HG03095 (cell line): ENCODE results near the gene BBC3.
A peak's percentile ranks its signal among the peaks of the same experiment; 100 is the strongest.

Source experiments
- ATAC-seq: cut with Tn5 transposase; IDR thresholded peaks from one replicate; pipeline ENCODE4 v1.9.1; 2021; ENCODE audit warnings: moderate library complexity; ENCODE audit not compliant: unreplicated experiment

BBC3 gene

GRCh38 chr19:47232422-47233211 is 1.6 kb upstream of the BBC3 start:
- no peak for ATAC-seq

DNA sequence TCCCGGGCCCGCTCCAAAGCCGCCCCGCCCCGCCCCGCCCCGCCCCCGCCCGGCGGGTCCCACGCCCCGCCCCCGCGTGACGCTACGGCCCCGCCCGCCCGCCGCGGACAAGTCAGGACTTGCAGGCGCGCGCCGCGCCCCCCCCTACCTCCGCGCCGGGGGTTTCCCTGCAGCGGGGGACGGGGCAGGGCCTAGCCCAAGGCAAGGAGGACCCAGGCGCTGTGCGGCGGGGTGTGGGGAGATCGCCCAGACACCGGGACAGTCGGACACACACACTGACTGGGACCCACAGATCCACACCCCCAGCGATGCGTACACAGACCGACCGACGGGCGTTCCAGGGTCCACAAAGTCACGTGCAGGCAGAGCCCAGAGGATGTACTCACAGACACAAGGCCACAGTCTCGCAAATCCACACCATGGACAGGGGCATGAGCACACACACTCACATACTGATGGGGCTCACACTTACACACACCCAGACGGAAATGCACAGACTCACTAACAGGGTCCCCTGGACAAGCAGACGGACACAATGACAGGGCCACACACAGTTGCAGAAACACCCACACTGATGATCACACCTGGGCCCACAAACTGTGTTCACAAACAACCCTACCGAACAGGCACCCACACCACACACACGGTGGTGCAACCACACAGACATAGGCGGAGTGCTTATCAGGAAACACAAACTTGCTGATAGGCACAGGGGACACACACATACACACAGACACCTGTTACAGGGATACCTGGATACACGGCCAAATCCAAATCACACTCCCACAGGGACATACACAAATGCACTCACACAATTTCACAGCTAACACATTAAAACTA is 436 bp upstream of the BBC3 start:
- ATAC-seq = no peak

DNA sequence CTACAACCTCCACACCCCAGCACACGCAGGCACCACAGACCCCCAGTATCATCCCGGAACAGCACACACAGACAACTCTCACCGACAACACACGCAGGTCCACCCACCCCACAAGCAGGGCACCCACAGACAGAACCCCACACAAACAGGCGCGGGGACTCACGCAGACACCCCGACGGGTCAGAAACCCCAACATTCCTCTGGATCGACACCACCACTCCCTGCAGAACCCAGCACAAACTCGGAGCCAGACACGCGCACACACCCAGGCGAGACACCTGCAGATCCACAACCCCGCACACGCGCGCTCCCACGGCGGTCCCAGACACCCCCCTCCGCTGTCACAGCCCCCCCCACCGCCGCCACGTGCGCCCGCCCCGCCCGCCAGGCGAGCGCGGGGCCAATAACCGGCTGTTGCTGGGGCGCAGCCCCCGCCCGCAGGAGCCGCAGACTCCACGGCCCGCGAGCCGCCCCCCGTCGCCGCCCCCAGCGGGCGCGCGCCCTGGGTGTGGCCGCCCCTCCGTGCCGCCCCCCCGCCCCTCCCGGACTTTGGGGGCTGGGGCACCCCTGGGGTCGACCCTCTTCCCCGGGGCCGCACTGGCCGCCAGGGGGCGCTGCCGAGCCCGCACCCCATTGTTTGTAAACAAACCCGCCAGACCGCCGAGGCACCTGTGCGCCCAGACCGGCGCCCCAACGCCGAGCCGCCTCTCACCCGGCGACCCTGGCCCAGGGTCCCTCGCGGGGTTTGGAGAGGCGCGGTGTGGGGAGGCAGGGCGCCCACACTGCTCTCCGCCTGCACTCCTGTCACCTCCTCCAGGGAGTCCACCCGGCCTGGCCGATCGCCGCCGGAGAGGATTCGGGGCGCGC is 712 bp downstream of the BBC3 start:
- ATAC-seq = no peak

DNA sequence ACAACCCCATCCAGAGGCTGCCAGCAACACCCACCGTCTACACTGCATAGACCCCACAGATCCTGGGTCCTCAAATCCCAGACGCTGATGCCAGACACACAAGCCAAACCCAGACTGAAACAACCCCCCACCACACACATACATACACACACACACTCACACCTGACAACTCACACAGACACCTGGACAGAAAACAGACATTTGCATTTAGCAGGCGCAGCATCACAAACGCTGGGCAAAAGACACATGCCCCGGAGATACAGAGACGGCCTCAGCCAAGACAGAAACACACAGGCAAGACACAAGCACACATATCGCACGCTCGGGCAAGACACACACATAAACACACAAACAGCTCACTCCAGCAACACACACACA is 1.3 kb downstream of the BBC3 start:
- no peak for ATAC-seq

- ATAC-seq = no peak
Measured at GRCh38 chr19:47228937-47229675, 1.9 kb downstream of the BBC3 start.

DNA sequence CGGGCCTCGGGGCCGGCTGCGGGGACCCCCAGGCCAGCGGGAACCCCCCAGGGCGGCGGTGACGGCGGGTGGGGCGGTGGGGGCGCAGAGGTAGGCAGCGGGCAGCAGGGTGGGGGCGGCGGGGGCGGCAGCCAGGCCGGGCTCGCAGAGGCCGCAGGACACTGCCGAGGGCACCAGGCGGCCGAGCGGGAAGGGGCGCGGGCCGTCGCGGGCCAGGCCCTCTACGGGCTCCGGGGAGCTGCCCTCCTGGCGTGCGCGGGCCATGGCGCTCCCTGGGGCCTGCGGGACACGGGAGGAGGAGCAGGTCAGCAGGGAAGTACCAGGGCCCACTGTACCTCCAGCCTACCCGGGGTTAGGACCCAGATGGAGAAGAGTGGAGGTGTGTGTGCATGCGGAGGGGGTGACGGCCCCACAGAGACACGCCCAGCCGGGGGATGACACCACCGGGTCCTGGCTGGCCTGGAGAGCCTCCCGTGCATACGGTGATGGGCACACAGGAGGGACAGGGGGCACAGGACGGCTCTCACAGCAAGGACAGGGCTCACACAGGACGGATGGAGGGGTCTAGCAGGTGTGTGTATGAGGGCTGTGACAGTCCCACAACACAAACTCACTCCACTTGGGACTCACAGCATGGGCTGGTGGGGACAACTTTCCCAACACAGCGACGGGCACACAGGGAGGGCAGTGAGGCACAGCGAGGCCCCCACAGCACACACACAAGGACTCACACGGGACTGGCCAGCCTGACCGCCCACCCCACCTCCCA is 2.6 kb downstream of the BBC3 start:
- ATAC-seq = no peak

DNA sequence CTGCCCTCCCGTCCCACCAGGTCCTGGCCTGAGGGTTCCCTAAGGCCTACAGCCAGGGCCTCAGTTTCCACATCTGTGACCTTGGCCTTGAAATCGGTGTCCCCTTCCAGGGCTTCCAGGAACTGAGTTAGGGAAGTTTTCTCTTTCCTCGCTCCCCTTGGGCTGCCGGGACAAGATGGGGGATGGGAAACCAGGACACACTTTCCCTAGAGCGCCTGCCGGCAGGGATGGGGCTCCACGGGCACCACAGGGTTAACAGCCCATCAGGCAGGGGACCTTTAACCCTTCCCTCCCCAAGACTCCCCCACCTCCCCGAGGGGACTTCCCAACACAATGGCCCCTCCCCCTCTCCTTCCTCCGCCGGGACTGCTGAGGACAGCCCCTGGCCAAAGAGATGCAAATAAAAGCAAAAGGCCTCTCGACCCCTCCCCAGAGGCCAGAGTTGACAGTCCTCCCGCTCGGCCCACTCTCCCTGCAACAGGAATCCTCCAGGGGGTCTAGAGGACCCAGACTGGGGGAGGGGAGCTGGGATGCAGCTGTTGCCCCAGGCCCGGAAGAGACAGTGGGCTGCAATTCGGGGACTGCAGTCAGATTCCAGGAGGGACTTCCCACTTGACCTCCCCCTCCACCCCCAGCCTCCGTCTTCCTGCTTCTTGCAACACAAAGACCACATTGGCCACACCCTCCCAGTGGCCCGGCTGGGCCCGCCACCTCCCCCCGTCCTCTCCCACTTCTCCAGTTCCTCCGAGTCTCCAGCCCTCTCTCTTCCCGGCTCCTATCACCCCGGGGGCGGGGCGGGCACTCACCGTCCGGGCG is 3.4 kb downstream of the BBC3 start:
- ATAC-seq = no peak

DNA sequence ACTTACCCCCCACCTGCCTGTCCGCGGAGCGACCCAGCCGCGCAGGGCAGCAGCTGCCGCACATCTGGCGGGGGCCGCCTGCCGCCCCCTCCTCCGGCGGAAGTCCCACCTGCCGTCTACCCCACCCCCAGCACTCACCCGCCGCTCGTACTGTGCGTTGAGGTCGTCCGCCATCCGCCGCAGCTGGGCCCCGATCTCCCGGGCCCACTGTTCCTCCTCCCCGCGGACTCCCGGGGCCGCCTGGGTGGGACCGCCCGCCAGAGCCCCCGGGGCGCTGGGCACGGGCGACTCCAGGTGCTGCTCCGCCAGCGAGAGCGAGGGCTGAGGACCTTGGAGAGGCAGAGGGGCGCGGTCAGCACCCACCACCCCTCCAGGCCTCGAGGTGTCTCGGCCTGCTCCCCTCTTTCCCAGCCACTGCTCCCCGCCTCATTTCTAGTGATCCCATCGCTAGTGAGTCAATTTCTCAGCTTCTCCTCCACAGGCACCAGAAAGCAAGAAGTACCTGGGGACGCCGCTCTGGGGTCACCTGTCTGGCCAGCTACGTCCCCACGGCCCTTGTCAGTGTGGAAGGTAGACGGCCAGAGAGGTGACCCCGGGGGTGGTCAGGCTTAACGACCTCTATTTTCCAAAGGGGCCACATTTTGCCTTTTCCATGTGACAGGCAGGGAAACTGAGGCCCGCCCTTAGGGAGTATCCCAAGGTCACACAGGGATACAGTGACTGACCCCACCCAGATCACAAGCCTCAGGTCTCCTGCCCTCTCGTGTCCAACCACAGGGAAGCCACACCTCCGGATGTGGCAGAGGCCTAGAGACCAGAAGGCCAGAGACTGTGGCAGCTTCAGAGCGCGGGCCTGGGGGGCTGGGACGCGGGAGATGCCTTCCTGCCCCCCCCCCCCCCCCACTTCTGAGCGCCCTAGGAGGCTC is 4.3 kb downstream of the BBC3 start:
- peak; percentile 31 for ATAC-seq

DNA sequence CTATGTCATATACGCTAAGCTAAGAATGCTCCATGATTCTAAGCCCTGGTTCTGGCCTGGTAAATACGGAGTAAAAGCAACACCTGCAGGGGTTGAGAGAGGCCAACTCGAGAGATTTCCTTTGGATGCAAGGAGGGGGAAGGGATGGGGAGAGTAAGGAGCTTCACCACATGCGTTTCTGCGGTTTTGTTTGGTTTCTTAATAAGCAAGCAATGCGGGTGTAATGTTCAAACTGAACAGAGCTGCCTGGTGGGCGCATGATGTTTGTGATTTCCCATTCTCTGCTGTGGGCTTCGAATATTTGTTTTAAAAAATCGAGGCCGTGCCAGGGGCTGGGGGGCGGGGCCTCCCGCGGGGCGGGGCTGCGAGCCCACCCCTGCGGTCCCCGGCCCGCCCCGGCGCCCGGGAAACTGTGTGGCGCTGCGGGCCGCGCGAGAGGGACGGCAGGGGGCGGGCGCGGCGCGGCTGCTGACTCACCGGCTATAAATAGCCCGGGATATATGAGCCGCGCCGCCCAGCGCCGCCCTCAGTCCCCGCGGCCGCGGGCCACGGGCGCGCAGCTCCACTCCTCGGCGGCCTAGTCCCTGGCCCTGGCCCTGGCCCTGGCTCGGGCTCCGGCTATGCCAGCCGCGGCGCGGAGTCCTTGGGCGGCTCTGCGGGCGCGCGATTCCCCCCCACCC is 5.1 kb downstream of the BBC3 start:
- ATAC-seq = peak; percentile 26

DNA sequence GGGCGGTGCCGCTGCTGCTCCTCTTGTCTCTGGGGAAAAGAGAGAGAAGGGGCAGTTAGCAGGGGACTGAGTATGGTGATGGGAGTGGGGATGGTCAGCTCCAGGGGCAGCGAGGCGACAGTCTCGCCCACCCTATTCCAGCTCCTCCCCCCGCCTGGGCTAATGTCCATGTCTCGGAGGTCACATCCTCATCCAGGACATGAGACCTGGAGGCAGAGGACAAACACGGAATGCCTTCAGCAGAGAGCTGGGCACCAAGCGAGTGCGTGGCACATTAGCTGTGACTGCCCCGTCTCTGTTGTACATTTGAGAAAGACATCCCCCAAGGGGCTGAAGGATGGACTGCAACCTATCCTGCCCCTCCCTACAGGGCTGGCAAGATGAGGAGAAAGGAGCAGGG is 9.1 kb downstream of the BBC3 start:
- no peak for ATAC-seq

GRCh38 chr19:47221080-47221841 is 9.7 kb downstream of the BBC3 start:
- ATAC-seq = no peak

GRCh38 chr19:47215581-47215980 is 15.4 kb downstream of the BBC3 start:
- no peak for ATAC-seq

GRCh38 chr19:47210689-47211316 is 20.2 kb downstream of the BBC3 start:
- ATAC-seq = no peak

DNA sequence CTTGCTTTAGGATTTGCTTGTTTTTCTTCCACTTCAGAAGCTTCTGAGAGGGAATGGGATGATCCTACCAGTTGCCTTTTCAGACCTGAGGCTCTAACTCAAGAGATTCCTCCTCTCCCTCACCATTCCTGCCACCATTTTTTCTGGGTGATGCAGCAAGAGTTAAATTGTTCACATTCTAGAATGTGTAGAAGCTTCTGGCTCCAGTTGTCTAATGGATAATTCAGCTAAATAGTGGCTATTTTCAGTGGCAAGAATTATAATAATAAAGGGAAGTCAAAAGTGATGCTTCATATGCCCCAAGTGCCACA is 20.9 kb downstream of the BBC3 start:
- no peak for ATAC-seq

DNA sequence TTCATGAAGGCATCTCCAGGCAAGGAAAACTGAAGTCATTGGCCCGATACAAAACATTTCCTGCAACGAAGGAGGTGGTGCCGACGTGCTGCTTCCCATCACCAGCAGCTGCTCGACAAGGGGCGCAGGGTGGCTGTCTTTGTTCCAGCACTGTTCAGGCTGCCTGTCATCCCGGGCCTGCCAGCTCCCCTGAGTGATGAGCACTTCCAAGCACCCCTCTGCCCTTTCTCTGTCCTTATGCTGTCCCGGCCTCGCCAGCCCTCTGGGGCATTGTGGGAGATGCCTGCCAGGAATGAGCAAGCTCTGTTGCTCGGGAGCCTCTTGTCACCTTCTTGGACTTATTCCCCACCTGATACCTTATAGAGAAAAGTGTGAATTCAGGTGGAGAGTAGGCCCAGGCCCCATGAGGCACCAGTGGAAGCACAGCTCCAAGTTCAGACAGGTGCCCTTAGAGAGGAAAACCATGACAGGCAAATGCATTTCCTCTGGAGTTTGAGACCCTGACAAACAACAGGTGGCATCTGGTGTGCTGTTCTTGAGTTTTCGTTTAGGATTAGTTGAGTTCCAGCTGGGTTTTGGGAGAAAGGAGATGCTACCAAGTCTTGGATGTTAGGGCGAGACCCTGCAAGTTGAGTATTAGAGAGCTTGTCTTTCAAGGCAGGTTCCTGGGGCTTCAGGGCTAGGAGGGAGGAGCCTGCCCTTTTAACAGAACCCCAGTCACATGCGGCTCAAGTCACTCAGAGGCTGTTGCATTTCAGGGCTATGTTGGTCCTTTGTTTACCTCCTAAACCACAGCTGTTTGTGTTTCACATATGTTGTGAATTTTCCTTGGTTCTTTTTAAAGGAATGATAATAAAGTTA is 21.4 kb downstream of the BBC3 start:
- no peak for ATAC-seq
